Mesothelial cell of epicardium (in vitro differentiated cells): Measurements from ENCODE around the gene FNDC3A. TPM values are rescaled to one million over a fixed set of nuclear protein-coding genes. Genes with fewer than 3 reads are reported as not detected.

Source experiments
- DNase-seq, 2 experiments: peaks; one replicate each; pipeline ENCODE4 v3.0.0; 2021; ENCODE audit warnings: low spot score in 2 of 2; ENCODE audit not compliant: unreplicated experiment in 2 of 2
- H3K27ac Mint-ChIP-seq: 2 replicates; pipeline ENCODE4 v1.8.0; 2021; ENCODE audit warnings: mixed read lengths
- H3K27me3 Mint-ChIP-seq: 2 replicates; pipeline ENCODE4 v1.8.0; 2021; ENCODE audit warnings: low read depth, mixed read lengths
- H3K36me3 Mint-ChIP-seq: 2 replicates; pipeline ENCODE4 v1.8.0; 2021; ENCODE audit warnings: mixed read lengths
- H3K4me1 Mint-ChIP-seq: 2 replicates; pipeline ENCODE4 v1.8.0; 2021; ENCODE audit warnings: mixed read lengths
- H3K4me3 Mint-ChIP-seq: 2 replicates; pipeline ENCODE4 v1.8.0; 2021; ENCODE audit warnings: mild to moderate bottlenecking, moderate library complexity, mixed read lengths
- H3K9me3 Mint-ChIP-seq: 2 replicates; pipeline ENCODE4 v1.8.0; 2021; ENCODE audit warnings: mixed read lengths
- total RNA-seq: library from RNA; stranded (reverse); gene quantifications from 3 replicates; pipeline ENCODE4 v1.2.1, GENCODE V29; 2021
- TF ChIP-seq, protein P1 (sequence below): fragments of 200-600 bp; sonication (generic); IDR thresholded peaks from one replicate; pipeline ENCODE4 v1.5.0; 2021; ENCODE audit warnings: antibody characterized with exemption; ENCODE audit not compliant: unreplicated experiment

The FNDC3A gene
- total RNA-seq, 1 donor from 2014 or later, result 94.1 TPM

DNA sequence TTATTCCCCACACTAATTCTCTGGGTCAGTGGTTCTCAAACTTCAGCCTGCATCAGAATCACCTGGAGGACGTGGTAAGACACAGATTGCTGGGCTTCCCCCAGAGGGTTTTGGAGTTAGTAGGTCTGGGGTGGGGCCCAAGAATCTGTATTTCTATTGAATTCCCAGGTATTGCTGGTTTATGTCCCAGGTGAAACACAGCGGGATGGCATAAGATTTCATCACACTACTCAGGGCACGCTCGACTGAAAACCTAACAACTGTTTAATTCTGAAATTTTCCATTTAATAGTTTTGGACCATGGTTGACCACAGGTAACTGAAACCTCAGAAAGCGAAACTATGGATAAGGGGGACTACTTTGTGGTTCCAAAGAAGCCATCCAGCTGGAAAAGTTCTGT, 250.9 kb downstream of the FNDC3A start:
- no peaks in the 10 kb centered on the region for H3K9me3 Mint-ChIP-seq
- no peak for DNase-seq
- H3K27ac Mint-ChIP-seq, result no peak overlapping the region
- no peak overlapping the region for H3K4me3 Mint-ChIP-seq
- H3K27me3 Mint-ChIP-seq, result peaks cover 56% of the 10 kb centered on the region
- TF ChIP-seq, protein P1, sequence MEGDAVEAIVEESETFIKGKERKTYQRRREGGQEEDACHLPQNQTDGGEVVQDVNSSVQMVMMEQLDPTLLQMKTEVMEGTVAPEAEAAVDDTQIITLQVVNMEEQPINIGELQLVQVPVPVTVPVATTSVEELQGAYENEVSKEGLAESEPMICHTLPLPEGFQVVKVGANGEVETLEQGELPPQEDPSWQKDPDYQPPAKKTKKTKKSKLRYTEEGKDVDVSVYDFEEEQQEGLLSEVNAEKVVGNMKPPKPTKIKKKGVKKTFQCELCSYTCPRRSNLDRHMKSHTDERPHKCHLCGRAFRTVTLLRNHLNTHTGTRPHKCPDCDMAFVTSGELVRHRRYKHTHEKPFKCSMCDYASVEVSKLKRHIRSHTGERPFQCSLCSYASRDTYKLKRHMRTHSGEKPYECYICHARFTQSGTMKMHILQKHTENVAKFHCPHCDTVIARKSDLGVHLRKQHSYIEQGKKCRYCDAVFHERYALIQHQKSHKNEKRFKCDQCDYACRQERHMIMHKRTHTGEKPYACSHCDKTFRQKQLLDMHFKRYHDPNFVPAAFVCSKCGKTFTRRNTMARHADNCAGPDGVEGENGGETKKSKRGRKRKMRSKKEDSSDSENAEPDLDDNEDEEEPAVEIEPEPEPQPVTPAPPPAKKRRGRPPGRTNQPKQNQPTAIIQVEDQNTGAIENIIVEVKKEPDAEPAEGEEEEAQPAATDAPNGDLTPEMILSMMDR, result no peak
- no peaks in the 10 kb centered on the region for H3K4me1 Mint-ChIP-seq
- no peaks in the 10 kb centered on the region for H3K36me3 Mint-ChIP-seq

DNA sequence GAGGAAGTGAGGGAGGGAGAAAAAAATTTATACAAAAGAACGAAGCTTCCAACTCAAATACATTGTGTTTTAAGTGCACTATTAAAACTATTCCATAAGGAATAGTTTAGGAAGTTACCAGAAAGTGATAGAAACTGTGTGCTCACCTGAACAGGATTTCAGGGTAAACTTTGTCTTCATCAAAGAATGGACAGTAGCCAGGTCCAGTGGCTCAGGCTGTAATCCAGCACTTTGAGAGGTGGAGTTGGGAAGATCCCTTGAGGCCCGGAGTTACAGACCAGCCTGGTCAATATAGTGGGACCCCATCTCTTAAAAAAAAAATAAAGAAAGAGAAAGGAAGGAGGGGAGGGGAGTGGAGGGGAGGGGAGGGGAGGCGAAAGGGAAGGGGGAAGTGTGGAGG, 259.0 kb downstream of the FNDC3A start:
- H3K4me3 Mint-ChIP-seq, result no peak overlapping the region
- no peak for DNase-seq
- no peaks in the 10 kb centered on the region for H3K9me3 Mint-ChIP-seq
- TF ChIP-seq, protein P1, result no peak
- H3K36me3 Mint-ChIP-seq, result no peaks in the 10 kb centered on the region
- no peaks in the 10 kb centered on the region for H3K4me1 Mint-ChIP-seq
- H3K27me3 Mint-ChIP-seq, result peaks cover 18% of the 10 kb centered on the region
- no peak overlapping the region for H3K27ac Mint-ChIP-seq

DNA sequence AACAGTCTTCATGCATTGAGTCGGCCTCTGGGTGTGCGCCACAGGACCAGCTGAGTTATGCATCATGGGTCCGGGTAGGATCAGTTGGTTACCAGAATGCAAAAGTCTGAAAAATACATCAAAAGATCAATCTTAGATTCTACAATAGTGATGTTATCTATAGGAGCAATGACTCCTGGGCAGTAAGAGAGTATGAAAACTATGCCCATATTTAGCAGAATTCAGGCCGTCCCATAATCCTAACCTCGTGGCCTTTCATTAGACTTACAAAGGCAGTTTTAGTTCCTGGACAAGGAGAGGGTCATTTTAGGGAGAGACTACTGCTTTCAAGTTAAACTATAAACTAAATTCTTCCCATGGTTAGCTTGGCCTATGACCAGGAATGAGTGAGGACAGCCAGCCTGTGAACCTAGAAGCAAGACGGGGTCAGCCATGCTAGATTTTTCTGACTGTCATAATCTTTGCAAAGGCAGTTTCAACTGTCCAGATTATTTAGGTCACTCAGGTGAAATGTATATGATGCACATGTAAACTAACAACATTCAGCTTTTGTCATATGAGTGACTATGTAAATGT, 260.2 kb downstream of the FNDC3A start:
- peaks cover 20% of the 10 kb centered on the region for H3K27me3 Mint-ChIP-seq
- no peaks in the 10 kb centered on the region for H3K9me3 Mint-ChIP-seq
- no peaks in the 10 kb centered on the region for H3K36me3 Mint-ChIP-seq
- no peak overlapping the region for H3K27ac Mint-ChIP-seq
- no peak overlapping the region for H3K4me3 Mint-ChIP-seq
- DNase-seq, result no peak
- no peaks in the 10 kb centered on the region for H3K4me1 Mint-ChIP-seq
- TF ChIP-seq, protein P1, result no peak

DNA sequence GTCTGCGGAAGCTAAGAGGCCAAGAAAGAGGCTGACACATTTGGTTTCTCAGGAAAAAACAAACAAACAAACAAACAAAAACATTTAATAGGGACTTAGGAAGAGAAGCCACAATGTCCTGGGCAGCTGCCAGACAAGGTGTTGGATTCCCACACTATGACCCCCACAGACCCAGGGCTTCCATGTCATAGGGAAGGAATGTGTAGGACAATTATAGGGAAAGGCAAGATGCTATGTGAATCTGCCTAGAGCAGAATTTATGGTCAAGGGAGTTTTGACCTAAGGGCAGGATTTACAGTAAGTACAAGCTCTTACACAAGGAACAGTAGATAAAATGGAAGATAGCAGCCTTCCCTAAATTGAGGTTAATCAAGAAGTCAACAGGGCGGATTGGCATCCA, 262.9 kb downstream of the FNDC3A start:
- Mint-ChIP-seq H3K36me3 (no peaks in the 10 kb centered on the region), H3K9me3 (no peaks in the 10 kb centered on the region), H3K27ac (no peak overlapping the region), H3K4me3 (no peak overlapping the region), H3K27me3 (peaks cover 15% of the 10 kb centered on the region), H3K4me1 (no peaks in the 10 kb centered on the region)
- DNase-seq, result no peak
- TF ChIP-seq, protein P1, result no peak

DNA sequence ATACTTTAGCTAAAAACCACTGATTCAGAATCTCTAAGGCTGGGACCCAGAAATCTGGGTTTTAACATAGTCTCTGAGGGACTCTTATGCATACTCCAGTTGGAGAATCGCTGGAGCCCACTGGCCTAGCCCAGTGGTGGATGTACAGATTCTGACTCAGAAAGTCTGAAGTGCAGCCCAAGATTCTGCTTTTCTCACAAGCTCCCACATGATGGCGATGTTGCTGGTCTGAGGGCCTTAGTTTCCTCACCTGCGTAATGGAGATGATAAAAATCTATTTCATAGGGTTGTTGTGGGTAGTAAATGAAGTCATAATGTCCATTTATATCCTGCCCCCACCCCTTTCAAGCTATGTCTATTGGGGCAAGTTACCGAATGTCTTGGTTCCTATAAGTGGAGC, 264.3 kb downstream of the FNDC3A start:
- peaks cover 26% of the 10 kb centered on the region for H3K27me3 Mint-ChIP-seq
- H3K4me1 Mint-ChIP-seq, result no peaks in the 10 kb centered on the region
- TF ChIP-seq, protein P1, result no peak
- H3K4me3 Mint-ChIP-seq, result no peak overlapping the region
- H3K9me3 Mint-ChIP-seq, result no peaks in the 10 kb centered on the region
- no peak for DNase-seq
- H3K36me3 Mint-ChIP-seq, result no peaks in the 10 kb centered on the region
- no peak overlapping the region for H3K27ac Mint-ChIP-seq

DNA sequence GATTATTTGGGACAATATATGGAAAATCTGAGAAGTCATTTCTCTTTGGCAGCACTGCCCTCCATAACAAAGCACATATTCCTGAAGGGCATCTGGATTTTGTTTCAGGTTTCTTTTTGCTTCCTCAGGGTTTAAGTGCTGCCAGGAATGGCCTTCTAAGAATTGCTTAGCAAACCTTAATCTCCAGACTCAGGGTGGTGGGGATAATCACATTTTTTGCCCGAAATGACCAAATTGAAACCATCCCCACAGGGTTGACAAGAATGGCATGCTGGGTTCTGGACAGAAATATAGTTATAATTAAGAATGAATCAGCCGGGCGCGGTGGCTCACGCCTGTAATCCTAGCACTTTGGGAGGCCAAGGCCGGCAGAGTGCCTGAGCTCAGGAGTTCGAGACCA, 265.6 kb downstream of the FNDC3A start:
- no peak for DNase-seq
- no peaks in the 10 kb centered on the region for H3K9me3 Mint-ChIP-seq
- no peak overlapping the region for H3K27ac Mint-ChIP-seq
- H3K27me3 Mint-ChIP-seq, result peaks cover 32% of the 10 kb centered on the region
- no peak overlapping the region for H3K4me3 Mint-ChIP-seq
- H3K36me3 Mint-ChIP-seq, result no peaks in the 10 kb centered on the region
- no peaks in the 10 kb centered on the region for H3K4me1 Mint-ChIP-seq
- TF ChIP-seq, protein P1, result no peak
